Keratinocyte (primary cell): Measurements from ENCODE around the gene ZFPL1.

Experiments
- CTCF ChIP-seq, 3 experiments: IDR thresholded peaks in 1 of 3; conservative IDR thresholded peaks in 1 of 3; optimal IDR thresholded peaks in 1 of 3; 2 replicates in 2 of 3; 3 replicates in 1 of 3; pipeline versions ENCODE3 to v1.5.1; 2011; ENCODE audit warnings: low read length in 3 of 3, mild to moderate bottlenecking in 3 of 3, moderate library complexity in 2 of 3, control low read depth in 1 of 3, inconsistent platforms in 1 of 3; ENCODE audit not compliant: insufficient read depth in 2 of 3; ENCODE audit errors: extremely low read depth in 1 of 3
- EZH2 ChIP-seq: IDR thresholded peaks from one replicate; pipeline ENCODE4 v1.6.1; 2012; ENCODE audit warnings: inconsistent platforms, mild to moderate bottlenecking, low read length, moderate library complexity

GRCh38 chr11:65064847-65065240, 19.2 kb upstream of the ZFPL1 start:
- TF ChIP-seq EZH2 (no peak), CTCF (optimal IDR thresholded peaks at IDR 0.05 in 1 of 3, IDR thresholded peaks at IDR 0.05 in 1 of 3, conservative IDR thresholded peaks at IDR 0.05 in 1 of 3; ENCODE audit: extremely low read depth in 1 of 3, insufficient read depth in 2 of 3, low read length in 3 of 3) (no peak)
